SKM-1 (cell line): ENCODE measurements around the gene LRBA.

Experiments used
- DNase-seq: peaks from one replicate; lab custom pipeline; 2025; ENCODE audit not compliant: unreplicated experiment; lab: John Stamatoyannopoulos, UW

LRBA gene

GRCh38 chr4:150600812-150601445 is 414.2 kb downstream of the LRBA start:
- DNase-seq: no peak

GRCh38 chr4:150599547-150599946 is 415.5 kb downstream of the LRBA start:
- no peak for DNase-seq

- no peak for DNase-seq
Observed at GRCh38 chr4:150598909-150599308, 416.2 kb downstream of the LRBA start.

GRCh38 chr4:150593996-150594395 is 421.1 kb downstream of the LRBA start:
- no peak for DNase-seq

- DNase-seq: no peak
Observed at GRCh38 chr4:150591904-150592303, 423.2 kb downstream of the LRBA start.

GRCh38 chr4:150591406-150591805 is 423.7 kb downstream of the LRBA start:
- no peak for DNase-seq

- DNase-seq: no peak
Observed at GRCh38 chr4:150590631-150591030, 424.5 kb downstream of the LRBA start.

- DNase-seq: no peak
Observed at GRCh38 chr4:150589157-150589556, 425.9 kb downstream of the LRBA start.

GRCh38 chr4:150588316-150588715 is 426.8 kb downstream of the LRBA start:
- DNase-seq: no peak

GRCh38 chr4:150586162-150586810 is 428.8 kb downstream of the LRBA start:
- DNase-seq: no peak

- DNase-seq: no peak
Observed at GRCh38 chr4:150585611-150586010, 429.5 kb downstream of the LRBA start.

- DNase-seq: no peak
Observed at GRCh38 chr4:150584111-150584915, 430.8 kb downstream of the LRBA start.

- no peak for DNase-seq
Observed at GRCh38 chr4:150583287-150584110, 431.6 kb downstream of the LRBA start.

GRCh38 chr4:150582873-150583286 is 432.2 kb downstream of the LRBA start:
- DNase-seq: no peak

- no peak for DNase-seq
Observed at GRCh38 chr4:150582146-150582872, 432.8 kb downstream of the LRBA start, which contains the start of gene MAB21L2. Gene MAB21L2, plus strand, starts transcription at chr4:150582151. Its CDS starts 879 bp downstream, at chr4:150583030.

GRCh38 chr4:150581641-150582051 is 433.4 kb downstream of the LRBA start:
- DNase-seq: no peak

GRCh38 chr4:150581056-150581605 is 434.0 kb downstream of the LRBA start:
- no peak for DNase-seq

GRCh38 chr4:150580306-150580705 is 434.8 kb downstream of the LRBA start:
- DNase-seq: no peak

GRCh38 chr4:150579551-150580234 is 435.4 kb downstream of the LRBA start:
- no peak for DNase-seq
